CD4-positive, alpha-beta T cell treated with Interleukin-4 for 1 hour (primary cell): Measurements from ENCODE around the gene DAAM2.

Experiments used
- DNase-seq, 2 donors: peaks; one replicate each; pipeline ENCODE4 v3.0.0-alpha.2; 2020 to 2022

Gene DAAM2

DNA sequence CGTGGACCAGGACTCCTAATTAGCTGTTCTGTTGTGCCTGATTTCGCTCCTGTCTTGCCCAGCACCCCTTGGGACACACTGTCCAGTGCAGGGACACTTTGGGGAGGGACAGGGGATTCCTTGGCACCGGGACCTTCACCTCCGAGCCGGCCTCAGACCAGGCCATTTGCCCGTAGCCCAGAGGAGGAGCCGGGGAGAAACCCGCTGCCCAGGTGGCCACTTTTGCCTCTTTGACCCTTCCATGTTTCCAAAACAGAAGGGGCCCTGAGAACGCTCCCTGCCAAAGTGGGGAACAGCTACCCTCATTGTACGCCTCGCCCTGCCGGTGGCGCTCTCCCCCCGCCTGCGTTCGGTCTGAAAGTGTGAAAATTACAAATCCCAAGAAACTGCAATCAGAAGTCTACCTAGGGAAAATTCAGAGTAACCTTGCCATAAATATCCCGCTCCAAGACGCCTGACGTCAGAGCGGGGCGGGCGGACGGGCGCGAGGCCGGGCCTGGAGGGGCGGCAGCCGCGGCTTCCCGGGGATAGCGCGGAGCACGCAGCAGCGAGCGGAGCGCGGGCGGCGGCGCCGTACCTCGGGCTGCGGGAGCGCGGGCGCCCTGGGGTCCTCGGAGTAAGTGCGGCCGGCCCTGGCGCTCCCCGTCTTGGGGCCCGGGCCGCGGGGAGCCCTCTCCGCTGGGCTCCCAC lies at the start of gene DAAM2:
DAAM2 (plus strand) TSS at position 527 of the 690 bp plus-strand sequence. CDS start 63,927 bp downstream, outside the sequence.
- DNase-seq = no peak

DNA sequence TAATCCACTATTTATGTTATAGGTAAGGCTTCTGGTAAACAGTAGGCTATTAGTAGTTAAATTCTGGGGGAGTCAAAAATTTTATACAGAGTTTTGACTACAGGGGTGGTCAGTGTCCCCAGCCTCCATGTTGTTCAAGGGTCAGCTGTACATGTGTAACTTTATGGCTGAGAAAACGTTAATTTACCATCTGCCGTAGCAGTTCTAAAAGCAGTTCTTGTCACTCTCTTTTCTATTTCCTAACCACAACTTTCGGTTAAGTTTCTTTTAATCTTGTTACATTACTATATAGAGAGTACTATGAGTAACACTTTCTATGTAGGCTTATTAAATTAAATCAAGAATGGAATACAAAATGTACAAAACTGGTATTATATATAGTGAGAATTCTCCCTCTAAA lies 45.4 kb upstream of the DAAM2 start:
- DNase-seq = no peak

DNA sequence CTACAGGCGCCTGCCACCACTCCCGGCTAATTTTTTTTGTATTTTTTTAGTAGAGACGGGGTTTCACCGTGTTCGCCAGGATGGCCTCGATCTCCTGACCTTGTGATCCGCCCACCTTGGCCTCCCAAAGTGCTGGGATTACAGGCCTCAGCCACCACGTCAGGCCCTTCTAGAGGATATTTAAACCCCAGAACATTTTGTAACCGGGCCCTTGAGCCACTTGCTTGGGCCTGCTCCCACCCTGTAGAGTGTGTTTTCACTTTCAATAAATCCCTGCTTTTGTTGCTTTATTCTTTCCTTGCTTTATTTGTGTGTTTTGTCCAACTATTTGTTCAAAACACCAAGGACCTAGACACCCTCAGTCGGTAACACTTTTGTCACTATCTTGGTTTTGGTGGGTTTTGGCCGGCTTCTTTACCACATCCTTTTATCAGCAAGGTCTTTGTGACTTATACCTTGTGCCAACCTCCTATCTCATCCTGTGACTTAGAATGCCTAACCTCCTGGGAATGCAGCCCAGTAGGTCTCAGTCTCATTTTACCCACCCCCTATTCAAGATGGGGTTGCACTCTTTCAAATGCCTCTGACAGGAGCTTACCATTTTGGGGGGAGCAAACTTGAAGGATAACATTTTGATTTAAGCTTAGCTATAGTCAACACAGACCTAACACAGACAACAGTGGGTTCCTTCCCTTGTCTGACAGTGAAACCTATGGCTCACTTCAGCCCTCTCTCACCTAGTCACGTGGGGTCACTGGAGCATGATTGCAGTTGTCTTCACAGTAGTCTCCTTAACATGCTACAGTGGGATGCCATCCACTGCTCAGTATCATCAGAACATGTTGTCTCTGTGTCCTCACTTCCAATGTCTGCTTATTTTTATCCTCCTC lies 39.1 kb upstream of the DAAM2 start:
- no peak for DNase-seq

DNA sequence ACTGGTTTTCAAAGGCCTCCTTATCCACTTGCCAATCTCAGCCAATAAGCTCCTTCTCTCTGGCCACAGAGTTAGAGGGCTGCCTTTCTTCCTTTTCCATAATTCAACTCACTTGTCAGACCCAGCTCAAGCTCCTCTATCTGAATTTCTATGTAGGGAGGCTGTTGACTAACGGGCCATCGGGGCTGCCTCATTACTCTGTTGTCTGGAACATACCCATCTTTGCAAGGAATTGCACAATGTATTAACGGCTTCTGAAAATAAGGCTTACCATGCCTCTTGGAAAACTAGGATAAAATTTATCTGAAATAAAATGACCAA lies 38.5 kb upstream of the DAAM2 start:
- DNase-seq = no peak

DNA sequence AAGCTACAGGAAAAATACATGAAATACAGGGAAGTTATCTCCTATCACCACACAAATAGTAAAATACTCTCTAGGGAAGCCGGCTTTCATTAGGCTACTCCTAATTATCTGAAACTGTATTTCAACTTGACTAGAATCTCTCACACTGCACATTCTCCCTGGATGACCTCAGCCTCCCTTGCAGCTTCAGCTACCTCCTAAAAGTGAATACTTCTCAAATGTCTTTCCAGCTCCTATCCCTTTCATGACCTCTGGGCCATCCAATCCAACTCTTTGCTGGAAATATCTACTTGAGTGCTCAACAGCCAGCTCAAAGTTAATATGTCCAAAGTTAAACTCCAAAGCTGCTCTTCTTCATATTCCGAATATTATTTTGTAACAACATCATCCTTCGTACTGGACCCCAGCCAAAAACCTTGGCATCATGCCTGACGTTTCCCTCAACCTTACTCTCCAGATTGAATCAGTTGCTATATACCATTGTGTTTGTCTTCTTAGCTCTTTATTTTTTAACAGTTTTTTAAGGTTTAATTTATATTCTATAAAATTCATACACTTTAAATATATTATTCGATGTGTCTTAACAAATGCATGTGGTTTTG lies 37.6 kb upstream of the DAAM2 start:
- DNase-seq = no peak

DNA sequence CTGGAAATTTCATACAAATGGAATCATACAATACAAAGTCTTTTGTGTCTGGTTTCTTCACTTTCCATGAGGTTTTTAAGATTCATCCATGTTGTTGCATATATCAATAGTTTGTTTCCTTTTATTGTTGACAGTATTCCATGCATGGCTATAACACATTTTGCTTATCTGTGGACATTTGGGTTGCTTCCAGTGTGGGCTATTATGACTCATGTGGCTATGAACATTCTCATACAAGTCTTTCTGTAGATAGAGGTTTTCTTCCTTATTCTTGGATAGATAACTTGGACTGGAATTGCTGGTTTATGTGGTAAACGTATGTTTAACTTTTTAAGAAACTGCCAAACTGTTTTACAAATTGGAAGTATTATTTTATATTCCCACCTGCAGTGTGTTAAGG lies 36.9 kb upstream of the DAAM2 start:
- no peak for DNase-seq

DNA sequence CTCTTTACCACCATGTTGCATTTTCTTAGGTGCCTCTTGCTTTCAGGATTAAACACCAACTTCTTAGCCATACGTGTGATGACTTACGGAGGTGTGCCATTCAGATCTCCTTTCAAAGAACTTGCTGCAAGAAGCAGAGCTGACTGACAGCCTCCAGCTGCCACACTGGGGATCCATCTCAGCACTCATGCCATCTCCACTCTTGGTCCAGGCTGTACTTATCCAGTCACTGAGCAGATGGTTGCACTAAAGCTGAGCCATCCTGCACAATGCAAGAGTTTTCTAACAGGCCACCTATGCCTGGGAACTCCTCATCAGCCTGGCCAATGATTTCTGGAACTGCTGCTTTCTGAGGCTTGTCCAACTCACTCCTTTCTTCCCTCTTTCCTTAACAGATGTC lies 35.6 kb upstream of the DAAM2 start:
- DNase-seq = no peak

DNA sequence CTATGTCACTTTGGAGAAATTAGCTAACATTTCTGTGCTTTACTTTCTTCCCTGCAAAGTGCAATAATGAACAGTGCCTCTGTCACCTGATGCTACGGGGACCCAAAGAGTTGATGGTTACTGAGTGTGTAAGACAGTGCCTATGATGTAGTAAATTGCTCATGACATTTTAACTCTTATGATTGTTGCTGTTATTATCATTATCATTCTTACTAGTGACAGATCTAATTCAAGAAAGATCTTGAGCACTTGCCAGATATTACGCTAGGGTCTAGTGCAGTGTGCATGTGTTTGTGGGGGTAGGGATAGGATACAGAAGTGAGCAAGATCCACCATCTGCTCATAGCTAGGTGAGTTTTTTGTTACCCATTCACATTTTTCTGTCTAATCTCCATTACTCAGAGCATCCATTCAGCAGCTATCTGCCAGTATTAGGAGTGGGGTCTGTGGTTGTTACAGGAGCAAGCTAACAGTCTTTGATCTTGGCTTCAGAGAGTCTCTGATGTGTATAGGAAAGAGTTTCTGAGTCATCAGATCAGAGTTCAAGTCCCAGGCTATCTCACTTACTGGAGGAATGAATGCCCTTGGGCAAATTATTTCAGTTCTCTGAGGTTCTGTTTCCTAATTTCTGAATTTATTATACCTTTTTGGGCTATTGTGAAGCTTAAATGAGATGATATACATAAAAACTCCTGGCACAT lies 33.1 kb upstream of the DAAM2 start:
- DNase-seq = no peak

DNA sequence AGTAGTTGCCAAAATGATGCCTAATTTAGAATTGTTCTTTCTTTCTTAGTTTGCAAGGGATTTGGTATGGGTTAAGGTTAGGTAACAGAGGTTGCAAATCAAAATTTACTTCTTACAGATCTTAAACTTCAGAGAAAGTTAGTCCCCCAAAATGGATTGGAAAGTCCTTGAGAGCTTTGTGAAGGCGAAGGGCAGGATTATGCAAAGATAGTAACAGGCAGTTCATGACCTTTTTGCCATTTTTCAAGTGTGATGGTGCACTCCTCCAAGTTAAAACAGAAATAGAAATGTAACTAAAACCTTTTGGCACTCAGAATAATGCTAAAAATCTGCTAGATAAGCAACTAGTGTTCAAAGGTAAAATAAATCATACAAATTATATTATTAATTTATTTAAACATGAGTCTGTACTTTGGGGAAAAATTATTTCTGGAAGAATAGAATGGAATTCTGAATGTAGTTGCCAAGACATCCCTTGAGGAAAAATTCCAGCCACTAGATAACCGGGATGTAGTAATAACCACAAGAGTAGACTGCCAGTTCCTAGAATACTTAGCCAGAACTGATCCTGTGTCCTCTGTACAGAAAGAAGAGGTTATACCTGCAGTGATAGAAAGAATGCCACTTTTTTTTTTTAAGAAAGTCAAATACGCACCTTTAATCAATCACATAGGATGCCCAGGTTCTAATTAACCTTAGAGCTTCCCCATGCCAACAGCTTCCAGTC lies 31.8 kb upstream of the DAAM2 start:
- no peak for DNase-seq

DNA sequence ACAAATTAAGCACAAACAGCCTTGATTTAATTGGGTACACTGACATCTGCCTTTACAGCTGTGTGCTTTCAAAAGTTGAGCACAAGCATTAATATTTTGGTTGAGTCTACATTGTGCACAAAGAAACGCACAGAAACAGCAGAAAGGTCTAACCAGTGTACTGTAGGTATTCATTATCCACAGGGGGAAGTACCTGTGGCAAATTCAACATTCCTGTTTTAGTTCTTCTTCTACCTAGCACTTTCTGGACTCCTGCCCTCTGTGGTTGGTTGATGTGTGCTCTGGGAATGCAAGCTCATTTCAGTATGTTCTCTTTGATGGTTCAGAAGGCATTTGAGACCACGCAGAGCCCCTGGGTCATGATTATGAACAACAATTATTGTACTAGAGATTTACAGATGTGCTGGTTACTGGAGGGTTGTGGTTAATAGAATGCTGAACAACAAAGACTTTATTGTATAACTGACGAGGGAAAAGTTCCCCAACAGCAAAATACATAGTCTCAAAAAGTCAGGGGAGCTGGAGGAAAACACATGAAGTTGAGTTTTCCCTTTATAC lies 26.6 kb upstream of the DAAM2 start:
- no peak for DNase-seq

DNA sequence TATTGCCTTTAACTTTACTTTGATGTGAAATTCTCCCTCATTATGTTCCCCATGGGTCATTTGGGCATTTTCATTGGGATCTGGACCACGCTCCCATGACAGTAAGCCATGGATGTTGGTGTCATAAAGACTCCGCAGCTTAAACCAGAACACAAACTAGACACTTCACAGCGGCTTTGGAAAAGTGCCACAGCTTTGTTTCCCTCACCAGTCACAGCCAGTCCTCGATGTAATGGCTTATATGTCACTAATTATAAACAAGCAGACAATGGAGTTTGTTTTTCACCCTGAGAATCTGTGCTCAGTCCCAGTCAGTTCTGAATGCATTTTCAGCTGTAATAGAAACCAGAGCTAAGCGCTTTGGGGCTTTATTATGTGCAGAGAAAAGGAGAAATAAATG lies 23.2 kb upstream of the DAAM2 start:
- no peak for DNase-seq

DNA sequence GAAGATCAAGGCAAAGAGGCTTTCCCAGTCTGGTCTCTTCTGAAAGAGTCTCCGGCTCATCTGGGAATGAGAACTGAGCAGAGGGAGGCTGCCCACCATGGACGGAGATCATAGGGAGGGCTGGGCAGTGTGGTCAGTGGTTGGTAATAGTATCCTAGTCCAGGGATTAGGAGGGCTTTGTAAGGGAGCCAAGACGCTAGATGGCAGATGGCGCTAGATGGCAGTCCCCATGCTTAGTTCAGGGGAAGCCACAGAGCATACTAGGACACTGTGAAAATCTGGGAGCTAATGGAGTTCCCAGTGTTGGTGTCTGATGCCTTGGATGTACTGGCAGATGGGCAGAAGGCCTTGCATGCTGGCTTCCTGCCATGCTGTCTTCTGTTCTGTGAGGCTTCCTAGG lies 21.7 kb upstream of the DAAM2 start:
- DNase-seq = no peak

DNA sequence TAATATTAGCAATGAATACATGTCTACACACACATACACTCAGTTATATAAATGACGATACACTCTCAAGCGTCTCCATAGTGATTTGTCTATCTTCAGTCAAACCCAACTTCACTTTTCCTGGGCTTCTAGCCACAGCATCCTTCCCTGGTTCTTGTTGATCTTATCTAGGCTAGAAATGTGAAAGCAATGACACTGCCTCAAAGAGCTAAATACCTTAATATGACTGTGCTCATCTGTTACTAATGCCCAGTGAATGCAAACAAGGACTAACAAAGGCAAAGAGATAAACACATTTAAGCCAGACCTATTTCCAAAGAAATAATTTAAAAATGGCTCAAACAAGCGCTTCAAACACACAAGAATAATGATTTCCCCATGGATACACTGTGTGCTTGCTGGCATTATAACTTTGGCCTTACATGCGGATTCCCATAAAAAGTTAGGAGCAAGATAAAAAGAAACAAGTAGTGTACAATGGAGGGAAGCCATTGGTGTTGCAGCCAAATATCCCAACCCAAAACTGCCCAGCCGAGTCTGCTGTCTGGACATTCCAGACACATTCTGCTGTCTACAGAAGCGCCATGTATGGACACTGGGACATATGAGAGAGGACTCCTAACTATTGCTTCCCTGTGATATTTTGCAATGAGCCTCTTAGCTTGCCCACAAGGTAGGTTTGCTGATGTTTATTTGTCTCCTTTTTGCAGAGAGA lies 19.5 kb upstream of the DAAM2 start:
- no peak for DNase-seq

DNA sequence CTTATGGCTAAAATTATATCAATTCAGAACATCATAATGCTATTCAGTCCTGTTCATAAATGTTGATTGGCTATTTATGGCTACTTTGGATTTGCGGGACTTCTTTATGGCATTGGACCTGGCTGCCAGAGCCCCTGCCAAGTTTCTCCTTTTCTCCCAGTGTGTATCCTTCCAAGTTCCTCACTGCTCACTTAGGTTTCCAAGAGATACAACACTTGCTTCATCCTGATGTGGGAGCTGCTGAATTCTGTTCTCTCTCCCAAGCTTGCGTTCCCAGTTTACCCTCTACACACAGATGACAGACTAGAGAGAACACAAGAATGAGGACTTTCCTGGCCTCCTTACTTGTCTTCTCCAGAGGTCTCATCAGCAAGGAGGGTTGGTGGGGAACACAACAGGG lies 18.4 kb upstream of the DAAM2 start:
- no peak for DNase-seq

DNA sequence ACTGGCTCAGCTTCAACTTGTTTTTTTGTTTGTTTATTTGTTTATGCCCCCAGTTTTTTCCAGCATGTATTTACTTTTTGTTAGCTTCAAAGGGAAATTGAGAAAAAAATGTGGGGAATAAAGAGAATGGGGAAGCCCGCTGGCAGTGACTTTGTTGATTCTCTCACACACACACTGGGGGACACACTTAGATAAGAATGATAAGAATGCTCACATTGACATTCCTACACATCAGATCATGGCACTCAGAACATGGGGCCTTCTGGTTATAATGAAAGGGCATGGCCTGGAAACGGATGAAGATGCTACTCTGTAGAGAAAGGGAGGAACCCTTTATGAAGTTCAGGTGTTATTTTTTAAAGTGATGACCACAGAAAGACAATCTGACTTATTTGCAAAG lies 15.6 kb upstream of the DAAM2 start:
- no peak for DNase-seq

DNA sequence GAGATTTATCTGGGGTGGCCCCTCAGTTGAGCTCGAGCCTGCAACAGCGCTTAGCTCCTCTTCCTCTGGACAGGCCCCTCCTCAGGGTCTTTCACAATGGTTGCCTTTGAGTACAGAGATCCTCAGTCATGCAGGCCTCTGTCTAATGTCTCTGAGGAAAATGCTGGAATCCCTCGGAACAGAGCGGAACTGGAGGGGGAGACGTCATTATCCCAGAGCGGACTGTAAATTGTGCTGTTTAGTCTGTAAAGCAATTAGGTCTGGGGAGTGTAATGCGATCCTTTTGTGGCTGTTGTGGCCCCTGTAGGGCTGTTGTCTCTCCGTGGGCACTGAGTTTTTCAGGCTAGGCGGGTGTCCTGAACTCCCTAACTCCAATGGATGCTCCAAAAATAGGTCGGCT lies 15.0 kb upstream of the DAAM2 start:
- no peak for DNase-seq

DNA sequence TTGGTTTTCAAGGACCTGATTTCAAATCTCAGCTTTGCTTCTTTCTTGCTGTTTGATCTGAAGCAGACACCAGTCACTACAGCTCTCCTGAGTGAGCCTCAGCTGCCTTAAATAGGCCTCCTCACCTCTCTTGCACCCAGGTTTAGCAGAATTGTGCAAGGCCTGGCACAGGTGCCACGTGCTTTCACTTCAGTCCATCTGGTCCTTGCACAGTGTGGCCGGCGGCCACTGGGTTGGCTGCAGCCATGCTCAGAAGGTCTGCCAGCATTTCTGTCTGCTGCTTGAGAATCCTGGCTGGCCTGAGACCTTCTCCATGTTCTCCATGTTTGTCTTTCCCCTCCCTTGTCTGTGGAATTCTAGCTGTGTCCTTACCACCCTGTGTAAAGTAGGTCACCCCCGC lies 14.5 kb upstream of the DAAM2 start:
- DNase-seq = no peak

DNA sequence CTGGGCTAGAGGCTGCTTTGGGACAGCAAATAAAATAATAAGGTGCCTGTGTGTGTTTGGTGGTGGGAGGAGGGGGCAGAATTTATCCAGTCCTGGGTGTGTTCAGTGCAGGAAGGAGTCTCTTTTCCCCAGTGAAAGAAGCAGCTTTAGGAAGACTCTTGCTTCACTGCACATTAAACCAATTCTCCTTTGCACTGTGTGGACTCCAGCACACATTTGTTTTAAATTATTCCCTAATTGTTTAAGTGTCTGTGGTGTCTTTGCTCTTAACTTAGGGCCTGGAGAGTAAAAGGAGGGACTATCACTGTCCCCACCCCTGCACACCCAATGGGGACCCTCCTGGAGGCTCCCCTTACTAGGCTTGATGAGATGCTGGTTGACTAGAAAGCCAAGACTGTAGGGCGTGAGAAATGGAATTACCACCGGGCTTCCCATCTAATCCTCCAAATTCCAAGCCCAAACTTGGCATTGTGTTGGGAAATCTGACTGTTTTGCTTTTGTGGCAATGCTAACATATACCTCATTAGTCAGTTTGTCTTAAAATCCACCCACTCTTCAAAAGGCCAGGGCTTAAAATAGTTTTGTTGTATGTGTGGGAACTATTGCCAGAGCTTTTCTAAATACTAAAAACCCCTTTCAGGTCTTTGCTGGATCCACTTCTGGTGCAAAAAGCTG lies 13.5 kb upstream of the DAAM2 start:
- no peak for DNase-seq

DNA sequence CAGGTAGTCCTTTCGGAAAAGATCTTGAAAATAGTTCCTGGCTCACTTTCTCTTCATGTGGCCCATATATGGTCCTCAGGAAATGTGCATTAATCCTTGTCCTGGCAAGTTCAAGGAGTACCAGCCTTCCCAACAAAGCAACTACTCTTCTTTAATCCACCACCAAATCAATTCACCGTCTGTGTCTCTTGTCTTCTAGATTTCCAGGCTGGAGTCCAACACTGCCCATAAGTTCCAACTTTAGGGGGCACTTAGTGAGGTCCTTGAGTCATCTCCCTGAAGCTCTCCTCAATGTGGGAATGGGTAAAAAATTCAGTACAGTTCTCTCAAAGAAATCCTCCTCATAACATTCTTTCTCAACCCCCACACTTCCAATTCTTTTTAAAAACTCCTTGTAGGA lies 6.9 kb upstream of the DAAM2 start:
- no peak for DNase-seq

DNA sequence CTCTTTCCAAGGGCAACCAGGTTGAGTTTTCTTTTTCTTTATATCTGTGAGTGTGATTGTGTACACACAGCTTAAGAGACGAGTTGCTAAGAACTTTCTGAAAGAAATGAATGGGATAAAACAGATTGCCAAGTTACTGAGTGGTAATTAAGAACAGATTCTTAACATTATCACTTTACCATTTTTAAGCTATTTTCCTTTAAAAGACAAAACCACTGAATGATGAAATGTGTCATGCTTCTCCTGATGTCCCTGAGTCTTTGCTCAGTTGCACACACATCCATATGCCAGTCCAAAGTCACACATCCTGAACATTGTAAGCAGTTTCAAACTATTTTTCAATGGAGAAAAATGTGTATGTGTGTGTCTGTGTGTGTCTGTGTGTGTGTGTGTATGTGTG lies 5.5 kb upstream of the DAAM2 start:
- no peak for DNase-seq

DNA sequence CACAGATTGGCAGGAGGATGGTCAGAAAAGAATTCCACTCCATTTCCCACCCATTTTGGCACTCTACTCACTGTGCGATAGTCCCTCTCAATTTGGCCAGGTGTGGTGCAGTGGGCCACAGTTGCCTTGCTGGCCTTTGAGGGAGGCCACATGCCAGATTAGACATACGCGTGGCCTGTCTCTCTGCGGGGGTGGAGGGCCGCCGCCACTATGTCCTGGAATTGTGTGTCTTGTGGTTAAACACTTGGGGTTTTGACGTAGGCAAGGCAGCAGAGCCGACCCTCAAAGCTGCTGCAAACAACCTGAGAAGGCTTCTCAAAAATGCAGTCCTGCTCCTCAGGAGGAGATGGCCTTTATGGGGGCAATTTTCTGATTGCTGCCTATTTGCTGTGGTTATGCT lies 4.9 kb upstream of the DAAM2 start:
- DNase-seq = no peak
